ENCODE data around the gene GOLGA7B.

Gene GOLGA7B

GRCh38 chr10:97849103-97849686, 448 bp upstream of the GOLGA7B start:
- H3K9me3 Mint-ChIP-seq, result no peaks in the 10 kb centered on the region
- H3K4me1 Mint-ChIP-seq (ENCODE audit: low read depth), result peaks cover 40% of the 10 kb centered on the region
- H3K27me3 Mint-ChIP-seq, result no peaks in the 10 kb centered on the region
- no peaks in the 10 kb centered on the region for H3K36me3 Mint-ChIP-seq (ENCODE audit: low read depth)
- peak overlapping the region; percentile 67 for H3K27ac Mint-ChIP-seq
- peak overlapping the region; percentile 78 for H3K4me3 Mint-ChIP-seq

- Mint-ChIP-seq H3K9me3 (no peaks in the 10 kb centered on the region), H3K4me3 (peak overlapping the region; percentile 77), H3K27me3 (no peaks in the 10 kb centered on the region), H3K4me1 (ENCODE audit: low read depth) (peaks cover 40% of the 10 kb centered on the region), H3K27ac (no peak overlapping the region), H3K36me3 (ENCODE audit: low read depth) (no peaks in the 10 kb centered on the region)
Measured at GRCh38 chr10:97850446-97850845, 803 bp downstream of the GOLGA7B start.

- Mint-ChIP-seq H3K4me3 (no peak overlapping the region), H3K9me3 (no peaks in the 10 kb centered on the region), H3K27ac (no peak overlapping the region), H3K36me3 (ENCODE audit: low read depth) (no peaks in the 10 kb centered on the region), H3K27me3 (no peaks in the 10 kb centered on the region), H3K4me1 (ENCODE audit: low read depth) (peaks cover 40% of the 10 kb centered on the region)
Measured at GRCh38 chr10:97851341-97852001, 1.8 kb downstream of the GOLGA7B start.

- Mint-ChIP-seq H3K36me3 (ENCODE audit: low read depth) (no peaks in the 10 kb centered on the region), H3K4me3 (no peak overlapping the region), H3K27ac (no peak overlapping the region), H3K4me1 (ENCODE audit: low read depth) (peaks cover 43% of the 10 kb centered on the region), H3K9me3 (no peaks in the 10 kb centered on the region), H3K27me3 (no peaks in the 10 kb centered on the region)
Measured at GRCh38 chr10:97852277-97852676, 2.6 kb downstream of the GOLGA7B start.

- no peaks in the 10 kb centered on the region for H3K36me3 Mint-ChIP-seq (ENCODE audit: low read depth)
- H3K4me3 Mint-ChIP-seq, result no peak overlapping the region
- H3K9me3 Mint-ChIP-seq, result no peaks in the 10 kb centered on the region
- H3K4me1 Mint-ChIP-seq (ENCODE audit: low read depth), result peaks cover 46% of the 10 kb centered on the region
- H3K27me3 Mint-ChIP-seq, result no peaks in the 10 kb centered on the region
- no peak overlapping the region for H3K27ac Mint-ChIP-seq
Measured at GRCh38 chr10:97852840-97853405, 3.3 kb downstream of the GOLGA7B start.

GRCh38 chr10:97854743-97855142, 5.1 kb downstream of the GOLGA7B start:
- Mint-ChIP-seq H3K27ac (no peak overlapping the region), H3K4me1 (ENCODE audit: low read depth) (peaks cover 47% of the 10 kb centered on the region), H3K36me3 (ENCODE audit: low read depth) (no peaks in the 10 kb centered on the region), H3K4me3 (no peak overlapping the region), H3K9me3 (no peaks in the 10 kb centered on the region), H3K27me3 (no peaks in the 10 kb centered on the region)

- Mint-ChIP-seq H3K27me3 (no peaks in the 10 kb centered on the region), H3K4me3 (no peak overlapping the region), H3K4me1 (ENCODE audit: low read depth) (peaks cover 19% of the 10 kb centered on the region), H3K9me3 (no peaks in the 10 kb centered on the region), H3K27ac (no peak overlapping the region), H3K36me3 (ENCODE audit: low read depth) (no peaks in the 10 kb centered on the region)
Measured at GRCh38 chr10:97858001-97858439, 8.4 kb downstream of the GOLGA7B start.

DNA sequence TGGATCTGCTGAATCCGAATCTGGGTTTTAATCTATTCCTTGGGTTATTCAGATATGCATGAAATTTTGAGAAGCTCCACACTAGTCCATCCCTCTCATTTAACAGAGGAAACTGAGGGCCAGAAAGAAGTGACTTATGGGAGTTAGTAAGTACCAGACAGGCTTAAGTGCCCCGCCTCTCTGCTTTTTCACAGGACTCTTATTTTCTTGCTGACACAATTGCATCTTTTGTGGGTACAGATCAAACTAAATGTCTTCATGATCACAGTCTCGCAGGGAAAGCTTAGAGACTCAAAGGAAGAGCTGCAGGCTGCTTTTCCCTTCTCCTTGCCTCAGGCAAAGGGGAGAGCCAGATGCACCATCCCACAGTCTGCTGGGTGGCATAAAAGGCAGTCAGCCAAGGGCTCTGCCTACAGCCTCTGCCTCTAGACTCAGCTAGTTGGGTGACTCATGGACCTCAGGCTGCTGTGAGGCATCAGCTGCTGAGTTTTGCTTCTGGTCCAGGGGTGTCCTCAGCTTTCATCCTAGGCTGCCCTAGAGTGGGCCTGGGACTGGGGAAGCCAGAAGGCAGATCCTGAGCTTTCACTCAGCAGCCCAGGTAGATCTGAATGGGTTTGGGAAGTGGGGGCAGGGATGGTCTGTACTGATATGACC, 11.6 kb downstream of the GOLGA7B start:
- no peaks in the 10 kb centered on the region for H3K36me3 Mint-ChIP-seq (ENCODE audit: low read depth)
- no peaks in the 10 kb centered on the region for H3K9me3 Mint-ChIP-seq
- no peak overlapping the region for H3K4me3 Mint-ChIP-seq
- H3K27ac Mint-ChIP-seq, result no peak overlapping the region
- peaks cover 15% of the 10 kb centered on the region for H3K4me1 Mint-ChIP-seq (ENCODE audit: low read depth)
- no peaks in the 10 kb centered on the region for H3K27me3 Mint-ChIP-seq

DNA sequence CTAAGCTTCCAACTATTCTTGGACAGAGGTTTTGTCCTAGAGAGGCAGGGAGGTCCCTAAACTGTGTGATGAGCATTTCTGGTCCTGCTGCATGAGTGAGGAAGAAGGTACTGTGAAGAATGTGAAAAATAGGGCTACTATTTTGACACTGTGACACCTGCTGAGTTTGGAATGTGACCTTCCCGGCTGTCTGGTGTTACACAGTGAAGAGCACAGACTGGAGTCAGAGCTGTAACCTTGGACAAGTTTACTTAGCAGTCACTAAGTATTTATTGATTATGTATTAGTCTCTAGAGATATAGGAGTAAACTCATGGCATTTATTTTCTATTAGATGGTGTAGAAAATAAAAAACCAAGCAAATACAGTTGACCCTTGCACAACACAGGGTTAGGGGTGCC, 12.3 kb downstream of the GOLGA7B start:
- H3K4me3 Mint-ChIP-seq, result no peak overlapping the region
- H3K9me3 Mint-ChIP-seq, result no peaks in the 10 kb centered on the region
- H3K4me1 Mint-ChIP-seq (ENCODE audit: low read depth), result peaks cover 11% of the 10 kb centered on the region
- H3K27ac Mint-ChIP-seq, result no peak overlapping the region
- no peaks in the 10 kb centered on the region for H3K27me3 Mint-ChIP-seq
- no peaks in the 10 kb centered on the region for H3K36me3 Mint-ChIP-seq (ENCODE audit: low read depth)

- H3K27me3 Mint-ChIP-seq, result no peaks in the 10 kb centered on the region
- no peaks in the 10 kb centered on the region for H3K36me3 Mint-ChIP-seq (ENCODE audit: low read depth)
- peaks cover 2% of the 10 kb centered on the region for H3K4me1 Mint-ChIP-seq (ENCODE audit: low read depth)
- H3K27ac Mint-ChIP-seq, result no peak overlapping the region
- no peaks in the 10 kb centered on the region for H3K9me3 Mint-ChIP-seq
- H3K4me3 Mint-ChIP-seq, result no peak overlapping the region
Measured at GRCh38 chr10:97863808-97864207, 14.2 kb downstream of the GOLGA7B start.

DNA sequence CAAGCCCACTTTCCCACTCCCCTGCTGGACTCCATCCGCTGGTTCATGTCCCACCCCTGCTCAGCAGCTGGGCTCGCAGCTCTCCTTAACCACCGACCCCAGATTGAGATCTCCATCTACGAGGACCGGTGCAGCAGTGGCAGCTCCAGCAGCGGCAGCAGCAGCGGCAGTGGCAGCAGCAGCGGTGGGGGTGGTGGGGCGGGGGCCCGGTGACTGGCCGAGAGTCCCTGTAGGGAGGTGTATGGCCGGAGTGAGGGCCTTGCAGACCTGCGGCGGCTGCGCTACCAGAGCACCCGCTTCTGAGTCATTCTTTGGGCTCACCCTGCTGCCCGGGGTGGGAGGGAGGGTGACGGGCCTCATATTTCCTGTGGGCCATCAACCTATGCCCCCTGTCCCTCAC, 15.8 kb downstream of the GOLGA7B start:
- Mint-ChIP-seq H3K4me3 (no peak overlapping the region), H3K27me3 (no peaks in the 10 kb centered on the region), H3K27ac (no peak overlapping the region), H3K36me3 (ENCODE audit: low read depth) (no peaks in the 10 kb centered on the region), H3K9me3 (no peaks in the 10 kb centered on the region), H3K4me1 (ENCODE audit: low read depth) (peaks cover 15% of the 10 kb centered on the region)

- Mint-ChIP-seq H3K9me3 (no peaks in the 10 kb centered on the region), H3K36me3 (ENCODE audit: low read depth) (no peaks in the 10 kb centered on the region), H3K27ac (no peak overlapping the region), H3K27me3 (no peaks in the 10 kb centered on the region), H3K4me3 (no peak overlapping the region), H3K4me1 (ENCODE audit: low read depth) (peaks cover 15% of the 10 kb centered on the region)
Measured at GRCh38 chr10:97866524-97867219, 17.0 kb downstream of the GOLGA7B start.

DNA sequence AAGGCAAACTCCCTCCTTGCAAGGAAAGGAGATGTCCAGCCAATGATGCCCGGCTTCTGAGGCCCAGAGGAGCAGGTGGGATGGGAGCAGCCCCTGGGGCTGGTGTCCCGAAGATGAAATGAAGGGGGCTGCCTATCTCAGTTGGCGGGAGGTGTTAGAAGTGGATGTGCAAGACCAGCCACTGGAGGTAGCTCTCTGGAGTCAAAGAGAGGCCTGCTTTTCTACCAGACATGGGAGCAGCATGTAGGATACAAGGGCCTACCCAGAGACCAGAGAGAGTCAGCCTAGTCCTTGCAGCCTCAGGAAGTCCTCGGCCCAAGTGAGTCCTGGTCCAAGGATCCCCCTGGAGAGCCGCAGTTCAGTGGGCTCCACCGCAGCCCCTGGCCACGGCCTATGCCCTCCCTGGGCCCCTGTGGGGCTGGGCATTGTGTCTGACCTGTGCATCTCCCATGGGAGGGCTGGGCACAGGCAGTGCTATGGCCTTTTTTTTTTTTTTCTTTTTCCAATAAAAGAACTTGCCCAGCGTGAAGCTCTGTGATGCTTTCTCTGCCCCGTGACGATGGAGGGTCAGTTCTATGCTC, 17.7 kb downstream of the GOLGA7B start:
- no peak overlapping the region for H3K4me3 Mint-ChIP-seq
- H3K27ac Mint-ChIP-seq, result no peak overlapping the region
- no peaks in the 10 kb centered on the region for H3K9me3 Mint-ChIP-seq
- H3K4me1 Mint-ChIP-seq (ENCODE audit: low read depth), result peaks cover 15% of the 10 kb centered on the region
- no peaks in the 10 kb centered on the region for H3K27me3 Mint-ChIP-seq
- H3K36me3 Mint-ChIP-seq (ENCODE audit: low read depth), result no peaks in the 10 kb centered on the region

DNA sequence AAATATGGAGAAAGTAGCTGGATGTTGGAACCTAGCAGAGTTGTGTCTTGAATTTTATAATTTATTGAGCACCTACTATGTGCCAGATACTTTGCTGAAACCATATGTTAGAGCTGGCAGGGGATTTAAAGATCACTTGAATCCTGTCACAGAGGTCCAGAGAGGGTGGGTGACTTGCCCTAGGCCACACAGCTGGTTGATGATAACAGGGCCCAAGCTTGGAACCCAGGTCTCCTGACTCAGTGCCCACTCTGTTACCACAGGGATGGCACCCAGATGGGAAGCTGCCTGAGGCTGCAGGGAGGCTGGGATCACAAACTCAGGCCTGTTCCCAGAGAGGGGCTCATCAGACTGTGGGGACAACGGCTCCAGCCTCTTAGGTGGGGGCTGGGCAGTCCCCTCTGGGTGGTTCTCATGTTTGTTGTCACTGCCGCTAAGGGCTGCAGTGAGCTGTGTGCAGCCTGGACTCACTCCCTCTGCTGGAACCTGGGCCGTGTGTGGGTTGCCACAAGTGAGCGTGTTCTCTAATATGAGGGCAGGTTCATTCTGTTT, 18.6 kb downstream of the GOLGA7B start:
- H3K27ac Mint-ChIP-seq, result no peak overlapping the region
- H3K9me3 Mint-ChIP-seq, result no peaks in the 10 kb centered on the region
- no peaks in the 10 kb centered on the region for H3K36me3 Mint-ChIP-seq (ENCODE audit: low read depth)
- H3K27me3 Mint-ChIP-seq, result no peaks in the 10 kb centered on the region
- no peak overlapping the region for H3K4me3 Mint-ChIP-seq
- H3K4me1 Mint-ChIP-seq (ENCODE audit: low read depth), result peaks cover 15% of the 10 kb centered on the region

Measured in stimulated activated naive CD8-positive, alpha-beta T cell treated with anti-CD3 and anti-CD28 coated beads, Interleukin-15, Interleukin-2, amounts not matched to agents 100 ng/mL and 50 ng/mL, for 24 hours (primary cell).